NCI-H2171 (cell line): ENCODE data around the gene PLA1A.
"Not testable (repeated sequence)": the region's sequence is repeated elsewhere in the genome, so short reads cannot be mapped to it uniquely, and the experiment has no call there.

Experiments used
- DNase-seq: peaks from one replicate; lab custom pipeline; 2025; lab: John Stamatoyannopoulos, UW

PLA1A gene

GRCh38 chr3:119579366-119580066, 18.2 kb upstream of the PLA1A start, which contains the start of gene ADPRH:
Gene ADPRH (plus strand): TSS chr3:119579492. CDS start chr3:119582170, 2,678 bp downstream.
- DNase-seq, result peak; percentile 2

- no peak for DNase-seq
Measured at GRCh38 chr3:119580067-119580760, 17.5 kb upstream of the PLA1A start.

GRCh38 chr3:119582178-119582577, 15.5 kb upstream of the PLA1A start:
- DNase-seq, result no peak

- no peak for DNase-seq
Measured at GRCh38 chr3:119585208-119585607, 12.5 kb upstream of the PLA1A start.

- no peak for DNase-seq
Measured at GRCh38 chr3:119585856-119586570, 11.7 kb upstream of the PLA1A start.

GRCh38 chr3:119586733-119587172, 10.9 kb upstream of the PLA1A start:
- no peak for DNase-seq

GRCh38 chr3:119588112-119588511, 9.6 kb upstream of the PLA1A start:
- no peak for DNase-seq

- no peak for DNase-seq
Measured at GRCh38 chr3:119589102-119589773, 8.4 kb upstream of the PLA1A start.

- DNase-seq, result no peak
Measured at GRCh38 chr3:119590706-119591105, 7.0 kb upstream of the PLA1A start.

- no peak for DNase-seq
Measured at GRCh38 chr3:119592861-119593260, 4.8 kb upstream of the PLA1A start.

- no peak for DNase-seq
Measured at GRCh38 chr3:119594066-119594465, 3.6 kb upstream of the PLA1A start.

- DNase-seq, result not testable (repeated sequence)
Measured at GRCh38 chr3:119594929-119595328, 2.8 kb upstream of the PLA1A start.

GRCh38 chr3:119595639-119596334, 1.9 kb upstream of the PLA1A start:
- no peak for DNase-seq

GRCh38 chr3:119596398-119596797, 1.3 kb upstream of the PLA1A start:
- no peak for DNase-seq

- DNase-seq, result no peak
Measured at GRCh38 chr3:119598410-119599098, 869 bp downstream of the PLA1A start.

- DNase-seq, result no peak
Measured at GRCh38 chr3:119599558-119600174, 2.0 kb downstream of the PLA1A start.

GRCh38 chr3:119600732-119601131, 3.0 kb downstream of the PLA1A start:
- no peak for DNase-seq

- no peak for DNase-seq
Measured at GRCh38 chr3:119601154-119601553, 3.5 kb downstream of the PLA1A start.

- DNase-seq, result no peak
Measured at GRCh38 chr3:119602676-119603075, 5.0 kb downstream of the PLA1A start.

GRCh38 chr3:119604878-119605277, 7.2 kb downstream of the PLA1A start:
- no peak for DNase-seq
